Esophagus (tissue), 2 donors: ENCODE measurements around the gene FBXW4. TPM values are rescaled to one million over a fixed set of nuclear protein-coding genes. Genes with fewer than 3 reads are reported as not detected.

Source experiments
- H3K27ac ChIP-seq, 2 donors: one replicate each; pipeline ENCODE4 v1.5.1; 2013; ENCODE audit warnings: low read depth in 2 of 2, mild to moderate bottlenecking in 2 of 2, inconsistent platforms in 1 of 2, low read length in 1 of 2, moderate library complexity in 1 of 2
- H3K27me3 ChIP-seq, 2 donors: one replicate each; pipeline ENCODE4 v1.6.1; 2013; ENCODE audit warnings: low read length in 2 of 2, control low read depth in 1 of 2, mild to moderate bottlenecking in 1 of 2; ENCODE audit not compliant: insufficient read depth in 2 of 2, control insufficient read depth in 1 of 2
- H3K36me3 ChIP-seq, 2 donors: one replicate each; pipeline ENCODE4 v1.6.1; 2013; ENCODE audit warnings: low read length in 1 of 2; ENCODE audit not compliant: control insufficient read depth in 2 of 2, insufficient read depth in 2 of 2
- H3K4me1 ChIP-seq, 2 donors: one replicate each; pipeline ENCODE4 v1.6.1; 2013; ENCODE audit warnings: low read length in 1 of 2; ENCODE audit not compliant: control insufficient read depth in 2 of 2, insufficient read depth in 2 of 2
- H3K4me3 ChIP-seq, 2 donors: one replicate each; pipeline ENCODE4 v1.5.1; 2013; ENCODE audit warnings: low read length in 2 of 2, mild to moderate bottlenecking in 2 of 2, low read depth in 1 of 2, moderate library complexity in 1 of 2
- H3K9me3 ChIP-seq, 2 donors: one replicate each; pipeline ENCODE4 v1.6.1; 2013; ENCODE audit warnings: mild to moderate bottlenecking in 2 of 2, low read depth in 1 of 2, low read length in 1 of 2, moderate library complexity in 1 of 2; ENCODE audit not compliant: control insufficient read depth in 2 of 2, insufficient read depth in 1 of 2
- WGBS, 2 donors: extraction: QIAGEN DNeasy Blood & Tissue Kit; methylation state at CpG; one replicate each; pipeline ENCODE4 v1.1.7; 2013; 5-methylcytosine and 5-hydroxymethylcytosine counted together
- polyA plus RNA-seq, 2 donors: library from polyadenylated mRNA; stranded (reverse); fragments of 200-250 nt; gene quantifications; one replicate each; pipeline ENCODE4 v1.2.3, GENCODE V29; 2013
- donor health status: healthy with polysubstance abuse.
- donor health status: Bipolar disorder and iron deficiency.

The FBXW4 gene, protein sequence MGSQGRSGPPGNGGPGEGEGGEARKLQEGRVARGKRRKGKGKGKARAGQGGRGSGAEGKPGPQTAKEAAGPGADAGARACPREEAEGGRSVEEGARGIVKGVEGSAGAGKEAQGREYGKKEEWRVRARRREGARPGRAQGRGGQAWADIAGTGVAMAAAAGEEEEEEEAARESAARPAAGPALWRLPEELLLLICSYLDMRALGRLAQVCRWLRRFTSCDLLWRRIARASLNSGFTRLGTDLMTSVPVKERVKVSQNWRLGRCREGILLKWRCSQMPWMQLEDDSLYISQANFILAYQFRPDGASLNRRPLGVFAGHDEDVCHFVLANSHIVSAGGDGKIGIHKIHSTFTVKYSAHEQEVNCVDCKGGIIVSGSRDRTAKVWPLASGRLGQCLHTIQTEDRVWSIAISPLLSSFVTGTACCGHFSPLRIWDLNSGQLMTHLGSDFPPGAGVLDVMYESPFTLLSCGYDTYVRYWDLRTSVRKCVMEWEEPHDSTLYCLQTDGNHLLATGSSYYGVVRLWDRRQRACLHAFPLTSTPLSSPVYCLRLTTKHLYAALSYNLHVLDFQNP
- polyA plus RNA-seq, result 10 to 100 TPM; 27.0 to 31.1 TPM

DNA sequence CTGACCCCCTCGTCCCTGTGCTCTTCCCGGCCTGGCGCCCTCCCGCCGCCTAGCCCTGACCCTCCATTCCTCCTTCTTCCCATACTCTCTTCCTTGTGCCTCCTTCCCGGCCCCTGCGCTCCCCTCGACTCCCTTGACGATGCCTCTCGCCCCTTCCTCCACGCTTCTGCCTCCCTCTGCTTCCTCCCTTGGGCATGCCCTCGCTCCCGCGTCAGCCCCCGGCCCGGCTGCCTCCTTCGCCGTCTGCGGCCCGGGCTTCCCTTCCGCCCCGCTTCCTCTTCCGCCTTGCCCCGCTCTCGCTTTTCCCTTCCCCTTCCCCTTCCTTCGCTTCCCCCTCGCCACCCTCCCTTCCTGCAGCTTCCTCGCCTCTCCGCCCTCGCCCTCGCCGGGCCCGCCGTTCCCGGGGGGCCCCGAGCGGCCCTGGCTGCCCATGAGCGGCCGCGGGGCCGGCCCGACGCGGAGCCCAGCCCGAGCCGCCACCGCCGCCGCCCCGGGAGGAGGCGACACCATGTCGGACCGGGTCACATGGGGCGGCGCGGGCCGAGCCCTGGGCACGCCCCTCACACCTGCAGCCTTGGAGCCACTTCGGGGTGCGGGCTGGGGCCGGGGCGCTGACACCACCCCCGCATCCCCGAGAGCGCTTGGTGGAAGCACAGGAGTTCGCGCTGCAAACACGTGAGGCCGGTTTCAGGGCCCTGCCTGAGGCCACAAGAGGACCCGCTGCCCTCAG is at the start of gene FBXW4:
Gene FBXW4, minus strand, starts transcription at position 497 of the 730 bp plus-strand sequence. Its CDS starts 65 bp downstream, at position 432.
- 1 to 2% methylated on average over 58 to 70 of the region's 70 CpGs for WGBS, 2 donors
- Histone ChIP-seq H3K27me3 (no peaks in the 10 kb centered on the region), H3K4me3 (peak within 1 kb of the TSS; percentile 78 to 97), H3K9me3 (no peaks in the 10 kb centered on the region), H3K4me1 (peaks cover 0 to 8% of the 10 kb centered on the region in 2 donors), H3K27ac (peak within 1 kb of the TSS; percentile 96 to 98), H3K36me3 (no peaks in the 10 kb centered on the region)

DNA sequence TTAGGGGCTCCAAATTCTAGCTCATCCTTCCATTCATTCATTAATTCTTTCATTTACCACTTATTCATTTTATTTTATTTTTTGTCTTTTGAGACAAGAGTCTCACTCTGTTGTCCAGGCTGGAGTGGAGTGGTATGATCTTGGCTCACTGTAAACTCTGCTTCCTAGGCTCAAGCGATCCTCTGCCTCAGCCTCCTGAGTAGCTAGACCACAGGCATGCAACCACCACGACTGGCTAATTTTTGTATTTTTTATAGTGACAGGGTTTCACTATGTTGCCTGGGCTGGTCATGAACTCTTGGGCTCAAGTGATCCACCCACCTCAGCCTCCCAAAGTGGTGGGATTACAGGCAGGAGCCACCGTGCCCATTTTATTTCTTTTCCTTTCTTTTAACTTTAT is 49.3 kb upstream of the FBXW4 start:
- H3K27me3 ChIP-seq, result peaks cover 0 to 2% of the 10 kb centered on the region in 2 donors
- no peaks in the 10 kb centered on the region for H3K9me3 ChIP-seq
- H3K36me3 ChIP-seq, result no peaks in the 10 kb centered on the region
- H3K4me1 ChIP-seq, result no peaks in the 10 kb centered on the region
- 79 to 86% methylated on average over 3 of the region's 3 CpGs for WGBS, 2 donors
- no peak overlapping the region for H3K27ac ChIP-seq
- H3K4me3 ChIP-seq, result no peak overlapping the region

DNA sequence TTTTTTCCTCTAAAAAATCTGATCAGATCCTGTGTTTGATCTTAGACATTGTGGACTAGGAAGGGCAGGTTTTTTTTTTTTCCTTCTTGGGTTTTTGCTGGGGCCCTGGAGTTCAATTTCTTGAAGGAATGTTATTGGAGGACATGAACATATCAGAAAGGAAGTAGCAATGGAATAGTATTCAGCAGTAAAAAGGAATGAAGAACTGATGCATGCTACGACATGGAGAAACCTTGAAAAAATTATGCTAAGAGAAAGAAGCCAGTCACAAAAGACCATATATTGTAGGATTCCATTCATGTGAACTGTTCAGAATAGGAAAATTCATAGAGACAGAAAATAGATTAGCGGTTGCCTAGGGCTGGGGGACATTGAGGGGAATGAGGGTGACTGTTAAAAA is 47.0 kb upstream of the FBXW4 start:
- Histone ChIP-seq H3K4me3 (no peak overlapping the region), H3K9me3 (no peaks in the 10 kb centered on the region), H3K27ac (no peak overlapping the region), H3K4me1 (no peaks in the 10 kb centered on the region), H3K27me3 (peaks cover 0 to 2% of the 10 kb centered on the region in 2 donors), H3K36me3 (no peaks in the 10 kb centered on the region)
- WGBS, 2 donors, result 48 to 50% methylated on average over 2 of the region's 2 CpGs

DNA sequence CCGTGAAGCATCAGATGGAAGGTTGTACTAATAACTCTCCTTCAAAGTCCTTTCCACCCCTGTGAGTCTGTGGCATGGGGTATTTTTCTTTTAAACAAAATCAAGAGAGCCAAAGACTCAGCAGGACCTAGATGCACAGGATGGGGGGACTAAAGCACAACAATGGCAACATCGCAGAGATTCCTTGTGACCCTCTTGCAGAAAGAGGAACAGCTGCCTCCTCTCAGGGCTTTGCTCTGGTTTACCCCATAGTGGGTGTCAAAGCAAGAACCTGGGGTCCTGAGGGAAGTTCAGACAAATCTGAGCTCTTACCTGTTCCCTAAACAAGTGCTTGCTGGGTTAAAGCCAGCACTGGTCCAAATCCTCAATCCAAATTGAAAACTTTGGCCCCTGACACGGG is 41.7 kb upstream of the FBXW4 start:
- Histone ChIP-seq H3K36me3 (no peaks in the 10 kb centered on the region), H3K4me1 (no peaks in the 10 kb centered on the region), H3K27me3 (no peaks in the 10 kb centered on the region), H3K9me3 (no peaks in the 10 kb centered on the region), H3K27ac (no peak overlapping the region), H3K4me3 (no peak overlapping the region)
- WGBS, 2 donors, result 70 to 80% methylated on average over 3 of the region's 3 CpGs

DNA sequence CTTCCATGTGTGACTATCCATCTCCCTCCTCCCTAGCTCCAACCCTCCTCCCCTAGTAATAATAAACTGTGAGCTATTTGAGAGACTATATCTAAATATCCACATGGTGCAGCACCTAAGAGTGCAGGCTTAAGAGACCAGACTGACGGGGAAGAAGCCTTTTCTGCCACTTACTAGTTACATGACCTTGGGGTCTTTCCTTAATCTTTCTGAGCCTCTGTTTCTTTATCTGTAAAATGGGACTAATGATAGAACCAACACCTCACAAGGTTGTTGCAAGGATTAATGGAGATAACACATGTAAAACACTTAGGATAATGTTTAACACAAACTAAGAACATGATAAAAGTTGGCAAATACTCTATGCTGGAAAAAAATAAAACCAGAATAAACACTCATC is 37.1 kb upstream of the FBXW4 start:
- Histone ChIP-seq H3K4me3 (no peak overlapping the region), H3K9me3 (no peaks in the 10 kb centered on the region), H3K36me3 (no peaks in the 10 kb centered on the region), H3K4me1 (no peaks in the 10 kb centered on the region), H3K27ac (no peak overlapping the region), H3K27me3 (no peaks in the 10 kb centered on the region)
- 61 to 63% methylated on average over 1 of the region's 1 CpG for WGBS, 2 donors

DNA sequence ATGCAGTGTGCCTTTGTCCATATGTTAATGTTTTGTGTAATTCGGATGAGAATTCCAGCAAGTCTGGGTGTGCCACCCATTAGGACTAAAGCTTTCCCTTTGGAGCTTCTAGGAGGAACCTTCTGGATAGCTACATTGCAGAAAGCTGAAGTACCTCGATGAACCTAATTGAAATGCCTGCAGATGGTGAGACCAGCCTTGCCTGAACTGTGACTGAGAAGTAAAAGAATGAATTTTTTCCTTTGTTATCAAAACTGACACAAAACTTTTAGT is 31.1 kb upstream of the FBXW4 start:
- Histone ChIP-seq H3K9me3 (no peaks in the 10 kb centered on the region), H3K4me1 (no peaks in the 10 kb centered on the region), H3K27me3 (no peaks in the 10 kb centered on the region), H3K4me3 (no peak overlapping the region), H3K36me3 (no peaks in the 10 kb centered on the region), H3K27ac (no peak overlapping the region)
- WGBS, 2 donors, result 63 to 75% methylated on average over 2 of the region's 2 CpGs

DNA sequence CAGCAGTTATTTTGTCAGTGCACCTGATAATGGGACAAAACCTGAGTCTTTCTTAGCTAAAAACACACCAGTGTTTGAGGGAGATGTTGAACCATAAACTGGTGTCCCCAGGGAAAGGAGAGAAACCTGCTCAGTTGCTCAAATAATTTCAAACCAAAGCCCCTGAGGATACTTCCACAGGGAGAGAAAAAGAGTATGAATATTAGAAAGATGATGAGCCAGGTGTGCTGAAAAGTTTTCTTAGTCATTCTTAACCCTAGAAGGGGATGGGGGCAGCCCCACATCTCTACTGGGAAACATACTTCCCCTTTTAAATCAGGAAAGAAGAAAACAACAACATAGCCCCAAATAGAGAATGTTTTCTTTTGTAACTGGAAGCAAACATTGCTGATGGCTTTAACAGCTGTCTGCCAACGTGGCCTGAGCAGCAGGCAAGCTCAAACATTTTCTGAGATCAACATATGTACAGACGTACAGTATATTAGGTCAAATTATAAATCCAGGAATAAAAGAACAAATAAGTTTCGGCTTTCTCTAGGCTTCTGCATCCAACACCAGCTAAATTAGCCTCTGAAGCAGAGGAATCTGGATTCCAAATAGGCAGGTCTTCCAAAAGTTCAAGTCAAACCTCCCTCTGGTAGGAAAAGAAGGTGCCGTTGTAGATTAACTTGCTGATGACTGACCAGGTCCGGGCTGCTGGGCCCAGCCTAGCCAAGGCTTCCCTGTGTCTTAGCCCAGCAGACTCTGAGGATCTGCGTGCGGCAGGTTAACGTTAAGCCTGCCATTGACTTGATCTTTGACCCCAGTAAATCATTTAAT is 30.5 kb upstream of the FBXW4 start:
- WGBS, 2 donors, result 69 to 71% methylated on average over 8 of the region's 8 CpGs
- H3K4me3 ChIP-seq, result no peak overlapping the region
- H3K27me3 ChIP-seq, result no peaks in the 10 kb centered on the region
- no peaks in the 10 kb centered on the region for H3K36me3 ChIP-seq
- no peaks in the 10 kb centered on the region for H3K9me3 ChIP-seq
- H3K27ac ChIP-seq, result no peak overlapping the region
- H3K4me1 ChIP-seq, result no peaks in the 10 kb centered on the region

DNA sequence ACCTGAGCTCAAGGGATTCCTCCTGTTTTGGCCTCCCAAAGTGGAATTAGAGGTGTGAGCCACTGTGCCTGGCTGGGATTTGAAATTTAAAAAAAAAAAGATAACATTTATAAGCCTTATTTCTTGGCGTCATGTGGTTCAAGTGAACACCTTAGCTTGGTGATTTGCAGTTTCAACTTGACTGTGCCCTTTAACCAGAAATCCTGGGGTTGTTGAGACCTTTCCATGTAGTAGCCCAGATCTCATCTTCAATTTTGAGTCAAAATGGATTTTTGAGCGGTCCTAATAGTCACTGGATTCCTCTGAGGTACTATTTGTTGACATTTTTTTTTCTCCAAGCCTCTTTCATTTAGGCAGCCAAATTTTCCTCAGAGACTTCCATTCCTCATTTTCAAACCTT is 29.5 kb upstream of the FBXW4 start:
- WGBS, 2 donors, result 83 to 87% methylated on average over 2 of the region's 2 CpGs

DNA sequence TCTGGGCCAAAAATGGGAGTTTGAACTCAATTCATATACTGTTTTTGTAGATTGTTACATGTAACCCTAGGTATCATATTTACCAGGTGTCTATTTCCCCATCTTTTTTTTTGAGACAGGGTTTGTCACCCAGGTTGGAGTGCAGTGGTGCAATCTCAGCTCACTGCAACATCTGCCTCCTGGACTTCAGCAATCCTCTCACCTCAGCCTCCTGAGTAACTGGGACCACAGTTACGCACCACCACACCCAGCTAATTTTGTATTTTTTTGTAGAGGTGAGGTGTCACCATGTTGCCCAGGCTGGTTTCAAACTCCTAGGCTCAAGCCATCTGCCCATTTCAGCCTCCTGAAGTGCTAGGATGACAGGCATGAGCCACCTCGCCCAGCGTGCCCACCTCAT is 28.2 kb upstream of the FBXW4 start:
- H3K4me1 ChIP-seq, result no peaks in the 10 kb centered on the region
- H3K9me3 ChIP-seq, result no peaks in the 10 kb centered on the region
- no peak overlapping the region for H3K4me3 ChIP-seq
- 95 to 96% methylated on average over 3 of the region's 3 CpGs for whole genome bisulfite sequencing, 2 donors
- no peak overlapping the region for H3K27ac ChIP-seq
- no peaks in the 10 kb centered on the region for H3K36me3 ChIP-seq
- no peaks in the 10 kb centered on the region for H3K27me3 ChIP-seq

More for the DNA sequence above, 29.5 kb upstream of the FBXW4 start:
- H3K4me3 ChIP-seq, result no peak overlapping the region
- H3K27me3 ChIP-seq, result no peaks in the 10 kb centered on the region
- no peaks in the 10 kb centered on the region for H3K36me3 ChIP-seq
- no peaks in the 10 kb centered on the region for H3K9me3 ChIP-seq
- H3K4me1 ChIP-seq, result no peaks in the 10 kb centered on the region
- no peak overlapping the region for H3K27ac ChIP-seq
